HL-60 (cell line): ENCODE measurements around the gene NFYA.

Experiments
- GABPA ChIP-seq: IDR thresholded peaks from 2 replicates; pipeline ENCODE4 v1.6.1; 2012; ENCODE audit warnings: low read depth
- TF ChIP-seq, protein P1 (sequence below): IDR thresholded peaks from 2 replicates; pipeline ENCODE4 v1.6.1; 2012; ENCODE audit warnings: low read depth; ENCODE audit not compliant: insufficient replicate concordance
- TF ChIP-seq, protein P2 (sequence below): IDR thresholded peaks from one replicate; pipeline ENCODE4 v1.5.1; 2011; ENCODE audit warnings: low read length, control low read depth, inconsistent platforms; ENCODE audit not compliant: insufficient read depth

DNA sequence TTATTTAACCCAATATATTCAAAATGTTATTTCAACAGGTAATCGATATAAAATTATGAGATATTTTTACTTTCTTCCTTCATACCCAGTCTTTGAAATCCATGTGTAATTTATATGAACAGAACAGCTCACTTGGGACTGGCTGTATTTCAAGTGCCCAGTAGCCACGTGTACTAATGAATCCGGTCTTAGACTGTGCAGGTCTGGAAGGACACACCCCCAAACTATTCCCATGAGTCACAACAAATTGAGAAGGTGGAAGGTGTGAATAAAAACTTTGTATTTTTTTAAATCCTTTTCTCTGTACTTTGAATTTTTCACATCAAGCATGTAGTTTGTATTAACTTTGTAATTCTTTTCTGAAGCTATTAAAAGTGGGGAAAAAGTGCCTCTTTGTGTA, 36.6 kb upstream of the NFYA start:
- TF ChIP-seq, protein P1, sequence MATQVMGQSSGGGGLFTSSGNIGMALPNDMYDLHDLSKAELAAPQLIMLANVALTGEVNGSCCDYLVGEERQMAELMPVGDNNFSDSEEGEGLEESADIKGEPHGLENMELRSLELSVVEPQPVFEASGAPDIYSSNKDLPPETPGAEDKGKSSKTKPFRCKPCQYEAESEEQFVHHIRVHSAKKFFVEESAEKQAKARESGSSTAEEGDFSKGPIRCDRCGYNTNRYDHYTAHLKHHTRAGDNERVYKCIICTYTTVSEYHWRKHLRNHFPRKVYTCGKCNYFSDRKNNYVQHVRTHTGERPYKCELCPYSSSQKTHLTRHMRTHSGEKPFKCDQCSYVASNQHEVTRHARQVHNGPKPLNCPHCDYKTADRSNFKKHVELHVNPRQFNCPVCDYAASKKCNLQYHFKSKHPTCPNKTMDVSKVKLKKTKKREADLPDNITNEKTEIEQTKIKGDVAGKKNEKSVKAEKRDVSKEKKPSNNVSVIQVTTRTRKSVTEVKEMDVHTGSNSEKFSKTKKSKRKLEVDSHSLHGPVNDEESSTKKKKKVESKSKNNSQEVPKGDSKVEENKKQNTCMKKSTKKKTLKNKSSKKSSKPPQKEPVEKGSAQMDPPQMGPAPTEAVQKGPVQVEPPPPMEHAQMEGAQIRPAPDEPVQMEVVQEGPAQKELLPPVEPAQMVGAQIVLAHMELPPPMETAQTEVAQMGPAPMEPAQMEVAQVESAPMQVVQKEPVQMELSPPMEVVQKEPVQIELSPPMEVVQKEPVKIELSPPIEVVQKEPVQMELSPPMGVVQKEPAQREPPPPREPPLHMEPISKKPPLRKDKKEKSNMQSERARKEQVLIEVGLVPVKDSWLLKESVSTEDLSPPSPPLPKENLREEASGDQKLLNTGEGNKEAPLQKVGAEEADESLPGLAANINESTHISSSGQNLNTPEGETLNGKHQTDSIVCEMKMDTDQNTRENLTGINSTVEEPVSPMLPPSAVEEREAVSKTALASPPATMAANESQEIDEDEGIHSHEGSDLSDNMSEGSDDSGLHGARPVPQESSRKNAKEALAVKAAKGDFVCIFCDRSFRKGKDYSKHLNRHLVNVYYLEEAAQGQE: no peak
- TF ChIP-seq GABPA: no peak
- TF ChIP-seq, protein P2, sequence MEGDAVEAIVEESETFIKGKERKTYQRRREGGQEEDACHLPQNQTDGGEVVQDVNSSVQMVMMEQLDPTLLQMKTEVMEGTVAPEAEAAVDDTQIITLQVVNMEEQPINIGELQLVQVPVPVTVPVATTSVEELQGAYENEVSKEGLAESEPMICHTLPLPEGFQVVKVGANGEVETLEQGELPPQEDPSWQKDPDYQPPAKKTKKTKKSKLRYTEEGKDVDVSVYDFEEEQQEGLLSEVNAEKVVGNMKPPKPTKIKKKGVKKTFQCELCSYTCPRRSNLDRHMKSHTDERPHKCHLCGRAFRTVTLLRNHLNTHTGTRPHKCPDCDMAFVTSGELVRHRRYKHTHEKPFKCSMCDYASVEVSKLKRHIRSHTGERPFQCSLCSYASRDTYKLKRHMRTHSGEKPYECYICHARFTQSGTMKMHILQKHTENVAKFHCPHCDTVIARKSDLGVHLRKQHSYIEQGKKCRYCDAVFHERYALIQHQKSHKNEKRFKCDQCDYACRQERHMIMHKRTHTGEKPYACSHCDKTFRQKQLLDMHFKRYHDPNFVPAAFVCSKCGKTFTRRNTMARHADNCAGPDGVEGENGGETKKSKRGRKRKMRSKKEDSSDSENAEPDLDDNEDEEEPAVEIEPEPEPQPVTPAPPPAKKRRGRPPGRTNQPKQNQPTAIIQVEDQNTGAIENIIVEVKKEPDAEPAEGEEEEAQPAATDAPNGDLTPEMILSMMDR: no peak
